HUDEP-2 (cell line): ENCODE measurements around the gene SMARCA1.
"Not testable (repeated sequence)": the region's sequence is repeated elsewhere in the genome, so short reads cannot be mapped to it uniquely, and the experiment has no call there.

Experiments used
- DNase-seq, 76 experiments: peaks; one replicate each; lab custom pipeline; 2025; ENCODE audit not compliant: unreplicated experiment in 76 of 76; lab: John Stamatoyannopoulos, UW

SMARCA1 gene, protein sequence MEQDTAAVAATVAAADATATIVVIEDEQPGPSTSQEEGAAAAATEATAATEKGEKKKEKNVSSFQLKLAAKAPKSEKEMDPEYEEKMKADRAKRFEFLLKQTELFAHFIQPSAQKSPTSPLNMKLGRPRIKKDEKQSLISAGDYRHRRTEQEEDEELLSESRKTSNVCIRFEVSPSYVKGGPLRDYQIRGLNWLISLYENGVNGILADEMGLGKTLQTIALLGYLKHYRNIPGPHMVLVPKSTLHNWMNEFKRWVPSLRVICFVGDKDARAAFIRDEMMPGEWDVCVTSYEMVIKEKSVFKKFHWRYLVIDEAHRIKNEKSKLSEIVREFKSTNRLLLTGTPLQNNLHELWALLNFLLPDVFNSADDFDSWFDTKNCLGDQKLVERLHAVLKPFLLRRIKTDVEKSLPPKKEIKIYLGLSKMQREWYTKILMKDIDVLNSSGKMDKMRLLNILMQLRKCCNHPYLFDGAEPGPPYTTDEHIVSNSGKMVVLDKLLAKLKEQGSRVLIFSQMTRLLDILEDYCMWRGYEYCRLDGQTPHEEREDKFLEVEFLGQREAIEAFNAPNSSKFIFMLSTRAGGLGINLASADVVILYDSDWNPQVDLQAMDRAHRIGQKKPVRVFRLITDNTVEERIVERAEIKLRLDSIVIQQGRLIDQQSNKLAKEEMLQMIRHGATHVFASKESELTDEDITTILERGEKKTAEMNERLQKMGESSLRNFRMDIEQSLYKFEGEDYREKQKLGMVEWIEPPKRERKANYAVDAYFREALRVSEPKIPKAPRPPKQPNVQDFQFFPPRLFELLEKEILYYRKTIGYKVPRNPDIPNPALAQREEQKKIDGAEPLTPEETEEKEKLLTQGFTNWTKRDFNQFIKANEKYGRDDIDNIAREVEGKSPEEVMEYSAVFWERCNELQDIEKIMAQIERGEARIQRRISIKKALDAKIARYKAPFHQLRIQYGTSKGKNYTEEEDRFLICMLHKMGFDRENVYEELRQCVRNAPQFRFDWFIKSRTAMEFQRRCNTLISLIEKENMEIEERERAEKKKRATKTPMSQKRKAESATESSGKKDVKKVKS

DNA sequence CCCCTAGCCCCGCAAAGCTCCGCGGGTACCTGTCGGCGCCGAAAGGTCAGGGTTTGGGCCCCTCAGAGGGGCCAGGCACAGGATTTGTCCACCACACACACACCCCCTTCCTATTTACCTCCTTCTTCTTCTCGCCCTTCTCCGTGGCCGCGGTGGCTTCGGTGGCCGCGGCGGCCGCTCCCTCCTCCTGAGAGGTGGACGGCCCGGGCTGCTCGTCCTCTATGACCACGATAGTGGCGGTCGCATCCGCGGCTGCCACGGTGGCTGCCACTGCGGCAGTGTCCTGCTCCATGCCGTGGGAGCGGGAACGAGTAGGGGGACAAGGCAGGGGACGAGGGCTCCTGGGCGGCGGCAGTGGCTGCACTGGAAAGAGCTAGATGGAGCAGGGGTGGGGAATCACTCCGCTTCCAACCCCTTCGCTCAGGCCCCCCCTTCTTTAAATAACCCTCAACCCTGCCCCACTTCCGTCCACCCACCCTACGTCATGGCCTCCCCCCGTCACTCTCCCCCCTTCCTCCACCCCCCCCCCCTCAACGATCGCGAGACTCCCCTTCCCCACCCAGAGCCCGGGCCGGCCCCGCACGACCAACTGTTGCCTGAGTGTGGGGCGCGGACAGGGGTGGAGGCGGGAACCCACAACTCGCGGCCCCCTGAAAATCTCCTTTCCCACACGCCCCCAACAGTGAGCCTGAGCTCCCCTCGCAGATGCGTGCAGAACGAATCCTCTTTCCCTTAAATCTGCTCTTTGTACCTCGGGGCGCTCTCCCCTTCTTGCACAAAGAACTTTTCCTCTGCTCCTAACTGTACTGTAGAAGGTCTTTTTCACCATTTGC, at the start of gene SMARCA1:
SMARCA1 (minus strand) TSS at position 412 of the 833 bp plus-strand sequence; CDS start at position 292, 120 bp downstream.
- no peak for DNase-seq

DNA sequence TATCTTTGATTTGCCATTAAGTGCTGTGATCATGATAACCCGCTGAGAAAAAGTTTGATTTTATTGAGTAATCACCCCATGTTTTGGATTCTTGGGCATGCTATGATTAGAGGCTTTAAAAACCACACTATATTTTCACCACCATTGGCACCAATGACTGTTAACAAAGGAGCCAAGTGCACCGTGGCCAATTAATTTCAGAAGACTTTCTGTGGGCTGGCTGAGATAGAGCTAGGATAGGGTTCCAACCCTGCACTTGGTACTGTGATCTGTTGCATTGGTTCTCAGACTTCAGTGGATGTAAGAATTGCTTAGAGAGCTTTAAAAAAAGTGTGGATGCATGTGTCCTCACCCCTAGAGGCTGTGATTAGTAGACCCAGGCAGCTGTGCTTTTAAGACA, 49.1 kb upstream of the SMARCA1 start:
- DNase-seq: no peak

DNA sequence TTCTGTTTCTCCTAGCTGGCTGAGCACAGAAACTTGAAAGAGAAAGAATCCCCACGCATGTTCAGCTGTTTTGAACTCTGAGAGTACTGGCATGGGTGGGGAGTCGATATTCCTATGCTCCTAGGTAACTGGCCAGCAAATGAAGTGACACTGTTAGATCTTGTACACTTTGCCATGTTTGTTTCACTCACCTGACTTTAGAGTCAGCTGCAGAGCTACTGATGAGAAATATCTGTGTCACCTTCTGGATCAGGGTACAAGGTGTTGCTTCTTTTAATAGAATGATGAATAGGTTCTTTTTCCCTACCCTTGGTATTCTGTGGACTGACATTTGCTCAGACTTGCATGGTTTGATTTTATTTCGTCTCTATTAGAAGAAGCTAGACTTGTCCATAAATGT, 45.1 kb upstream of the SMARCA1 start:
- DNase-seq: no peak

DNA sequence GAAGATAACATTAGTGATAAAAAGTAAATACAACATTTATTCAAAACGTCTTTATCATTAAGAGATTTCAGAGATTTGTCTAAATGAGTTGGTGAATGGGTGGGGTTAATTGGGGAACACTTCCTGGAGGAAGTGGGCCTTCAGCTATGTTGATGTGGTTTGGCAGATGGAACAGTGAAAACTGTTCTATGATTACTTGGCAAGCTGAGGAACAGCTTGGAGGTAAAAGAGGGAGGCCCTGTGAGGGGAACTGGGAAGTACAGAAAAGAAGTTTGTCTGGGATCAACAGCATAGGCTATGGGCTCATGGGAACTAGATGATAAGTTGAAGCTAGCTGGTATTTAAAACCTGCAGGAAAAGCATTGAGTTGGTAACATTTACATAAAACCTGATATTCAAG, 42.8 kb upstream of the SMARCA1 start:
- DNase-seq: no peak

DNA sequence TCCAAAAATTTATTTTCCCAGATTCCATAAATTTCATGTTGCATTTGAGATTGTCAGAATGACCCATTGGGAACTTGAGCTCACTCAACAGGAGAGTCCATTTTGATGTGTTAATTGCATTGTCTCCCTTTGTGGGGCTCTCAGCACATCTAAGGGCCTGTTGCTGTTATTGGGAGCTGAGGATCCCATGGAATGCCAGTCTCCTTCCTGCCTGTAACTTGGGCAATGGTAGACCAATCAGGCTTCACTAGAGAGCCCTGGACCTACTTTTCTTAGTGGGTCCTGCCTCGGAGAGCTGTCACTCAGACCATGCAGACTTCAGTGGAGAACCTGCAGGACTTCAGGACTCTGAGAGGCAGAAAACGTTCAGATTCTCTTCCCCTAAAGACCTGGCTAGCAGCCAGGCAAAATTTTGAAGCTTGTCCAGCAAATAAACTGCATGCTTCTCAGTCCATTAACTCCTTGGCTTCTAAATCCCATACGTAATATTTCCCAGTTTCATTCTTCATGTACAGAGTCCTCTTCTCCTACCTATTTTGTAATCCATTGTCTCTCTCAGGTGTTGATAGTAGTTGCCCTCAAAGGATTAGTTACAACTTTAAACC, 41.9 kb upstream of the SMARCA1 start:
- DNase-seq: no peak

DNA sequence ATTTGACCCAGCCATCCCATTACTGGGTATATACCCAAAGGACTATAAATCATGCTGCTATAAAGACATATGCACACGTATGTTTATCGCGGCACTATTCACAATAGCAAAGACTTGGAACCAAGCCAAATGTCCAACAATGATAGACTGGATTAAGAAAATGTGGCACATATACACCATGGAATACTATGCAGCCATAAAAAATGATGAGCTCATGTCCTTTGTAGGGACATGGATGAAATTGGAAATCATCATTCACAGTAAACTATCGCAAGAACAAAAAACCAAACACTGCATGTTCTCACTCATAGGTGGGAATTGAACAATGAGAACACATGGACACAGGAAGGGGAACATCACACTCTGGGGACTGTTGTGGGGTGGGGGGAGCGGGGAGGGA, 41.1 kb upstream of the SMARCA1 start:
- not testable (repeated sequence) for DNase-seq

DNA sequence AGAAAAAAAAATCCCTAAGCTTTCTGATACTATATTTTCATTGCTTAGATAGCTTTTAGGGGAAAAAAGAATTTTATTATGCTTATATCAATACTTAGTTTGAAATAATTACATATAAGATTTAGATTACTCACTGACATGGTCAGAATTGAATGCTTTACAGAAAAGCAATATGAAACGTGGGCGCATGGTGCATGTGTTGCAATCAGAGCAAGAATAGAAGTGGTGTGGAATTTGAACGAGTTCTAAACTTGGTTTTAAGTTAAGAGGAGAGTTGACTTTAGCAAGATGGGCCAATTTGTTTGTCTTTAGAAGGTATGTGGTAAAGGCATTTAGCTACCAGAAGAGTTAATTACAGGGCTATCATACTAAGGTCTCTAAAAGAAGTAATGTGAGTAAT, 38.2 kb upstream of the SMARCA1 start:
- DNase-seq: no peak

DNA sequence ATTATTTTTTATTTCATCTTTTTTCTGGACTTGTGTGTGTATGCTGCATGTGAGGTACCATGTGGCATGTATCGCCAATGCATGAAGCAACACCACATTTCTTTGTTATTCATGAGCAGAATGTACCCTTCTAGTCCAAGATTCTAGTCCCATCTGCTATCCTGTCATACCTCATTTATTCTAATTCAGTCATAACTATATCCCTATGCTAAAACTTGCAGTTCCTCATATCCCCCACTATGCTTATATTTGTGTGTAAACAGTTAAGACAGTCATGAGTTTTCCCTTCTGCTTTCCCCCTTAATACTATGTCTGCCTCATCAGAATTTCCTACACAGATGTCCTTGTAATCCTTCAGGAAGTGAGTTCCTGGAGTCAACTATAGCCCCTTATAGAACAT, 36.5 kb upstream of the SMARCA1 start:
- no peak for DNase-seq

DNA sequence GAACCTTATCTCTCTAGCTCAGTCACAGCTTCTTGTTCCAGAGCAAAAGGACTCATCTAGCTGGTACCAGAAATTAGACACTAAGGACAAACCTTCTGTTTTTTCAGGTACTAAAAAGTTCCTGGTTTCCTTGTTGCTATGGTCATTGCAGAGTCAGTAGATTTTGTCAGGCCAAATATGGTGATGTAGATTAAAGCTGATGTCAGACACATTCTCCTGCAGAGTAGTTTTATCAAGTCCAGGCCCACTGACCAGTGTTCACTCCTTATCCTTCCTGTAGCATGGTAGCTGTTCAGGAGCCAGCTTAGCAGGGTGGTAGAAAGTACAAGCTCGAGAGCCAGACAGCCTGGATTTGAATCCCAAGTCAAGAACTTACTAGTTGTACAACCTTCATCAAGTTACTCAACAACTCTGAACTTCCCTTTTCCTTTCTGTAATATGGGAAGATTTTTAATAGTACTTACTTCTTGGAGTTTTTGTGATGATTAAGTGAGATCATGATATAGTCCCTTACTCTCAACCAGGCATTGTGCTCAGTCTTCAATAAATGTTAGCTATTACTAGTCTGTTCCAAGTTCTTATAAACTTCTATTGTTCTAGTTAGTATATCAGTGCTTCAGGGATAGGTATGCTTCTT, 34.7 kb upstream of the SMARCA1 start:
- DNase-seq: no peak

DNA sequence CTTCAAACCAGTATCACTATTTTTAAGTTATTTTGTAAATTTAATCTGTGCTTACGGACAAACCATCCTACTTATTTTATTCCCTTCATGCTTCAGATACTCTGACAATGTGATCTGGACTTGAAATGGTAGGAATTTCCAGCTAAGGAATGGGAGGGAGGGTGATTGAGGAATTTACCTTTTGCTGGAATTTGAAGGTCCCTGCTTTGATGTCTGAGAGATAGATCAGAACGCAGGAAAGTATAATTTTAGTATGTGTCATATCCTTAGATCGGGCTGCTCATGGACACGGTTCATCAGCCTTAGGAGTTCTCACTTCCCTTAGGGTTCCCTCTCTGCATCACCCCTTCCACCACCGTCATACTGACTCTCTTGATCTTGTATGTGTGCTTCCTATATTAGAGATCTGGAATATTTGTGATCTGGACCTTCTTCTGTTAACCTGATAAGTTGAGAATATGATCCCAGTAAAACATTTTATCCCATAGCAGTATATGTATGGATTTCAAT, 33.6 kb upstream of the SMARCA1 start:
- DNase-seq: no peak

DNA sequence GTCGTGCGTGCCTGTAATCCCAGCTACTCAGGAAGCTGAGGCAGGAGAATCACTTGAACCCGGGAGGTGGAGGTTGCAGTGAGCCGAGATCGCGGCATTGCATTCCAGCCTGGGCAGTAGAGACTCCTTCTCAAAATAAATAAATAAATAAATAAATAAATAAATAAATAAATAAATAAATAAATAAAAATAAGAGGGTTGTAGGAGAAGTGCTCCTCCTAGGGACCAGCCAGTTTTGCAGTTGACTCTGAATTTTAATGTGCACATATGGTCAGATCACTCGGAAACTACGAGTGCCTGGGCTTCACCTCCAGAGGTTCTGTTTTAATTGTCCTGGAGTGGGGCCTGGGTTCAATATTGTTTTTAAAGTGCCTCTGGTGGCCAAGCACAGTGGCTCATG, 31.5 kb upstream of the SMARCA1 start:
- not testable (repeated sequence) for DNase-seq

DNA sequence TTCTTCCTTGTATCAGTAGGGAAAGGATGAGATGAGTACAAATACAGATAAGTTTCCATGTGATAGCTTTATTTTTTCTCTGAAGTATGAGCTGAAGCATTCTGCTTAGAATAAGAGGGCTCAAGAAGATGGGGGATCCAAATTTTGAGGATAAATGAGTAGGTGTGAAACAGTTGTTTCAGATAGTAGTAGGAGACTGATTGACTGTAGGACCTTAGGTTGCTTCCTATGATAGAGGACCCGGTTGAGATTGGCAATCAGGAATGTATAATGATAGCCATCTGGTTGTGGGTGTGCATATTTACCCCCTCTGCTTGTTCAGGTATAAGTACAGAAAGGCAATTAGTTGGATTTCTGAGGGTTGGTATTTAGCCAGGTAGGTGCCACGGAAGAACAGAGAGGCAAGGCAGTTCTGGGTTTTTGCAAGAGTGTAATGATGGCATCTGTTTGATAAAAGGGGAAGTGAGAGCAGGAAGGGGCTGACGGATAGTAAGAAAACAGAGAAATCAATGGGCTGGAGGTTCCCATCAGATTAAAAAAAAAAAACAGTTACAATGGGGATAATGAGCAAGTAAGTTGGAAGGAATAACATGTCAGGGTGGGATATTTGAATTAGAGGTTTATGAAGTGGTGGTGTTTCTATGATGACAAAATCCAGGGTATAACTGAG, 30.5 kb upstream of the SMARCA1 start:
- DNase-seq: no peak

DNA sequence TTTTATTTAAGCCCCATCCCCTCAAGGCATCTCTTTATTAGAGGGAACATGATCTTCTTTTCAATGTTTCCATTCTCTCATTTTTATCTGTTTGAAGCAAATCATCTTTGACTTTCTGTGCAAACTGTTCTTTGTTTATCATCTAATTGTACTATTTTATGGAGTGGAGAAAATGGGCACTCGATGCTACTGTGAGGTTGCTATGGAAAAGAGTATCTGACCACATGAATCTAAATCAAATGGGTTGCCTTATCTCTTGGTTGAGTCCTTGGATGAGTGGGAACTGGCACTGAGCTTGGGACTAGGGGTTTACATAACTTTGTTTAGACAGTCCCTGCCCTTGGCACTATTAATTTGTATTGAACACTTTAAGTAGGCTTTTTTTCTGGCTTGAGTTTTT, 25.8 kb upstream of the SMARCA1 start:
- no peak for DNase-seq

DNA sequence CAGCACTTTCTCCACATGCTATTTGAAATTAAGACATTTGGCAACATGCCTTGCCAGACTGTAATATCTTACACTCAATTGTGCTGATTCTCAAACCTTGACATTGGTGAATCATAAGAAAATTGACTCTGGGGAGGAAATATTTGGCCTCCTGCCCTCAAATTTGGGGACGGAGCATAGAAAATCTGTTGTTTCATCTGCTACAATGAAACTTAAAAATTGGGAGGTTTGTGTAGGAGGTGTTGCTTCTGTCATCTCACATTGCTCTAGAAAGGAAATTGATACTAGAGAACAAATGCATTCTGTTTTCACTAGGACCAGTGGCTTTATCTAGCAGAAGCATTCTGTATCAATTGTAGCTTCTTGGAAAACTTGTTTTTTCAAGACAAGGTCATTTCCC, 22.1 kb upstream of the SMARCA1 start:
- no peak for DNase-seq

DNA sequence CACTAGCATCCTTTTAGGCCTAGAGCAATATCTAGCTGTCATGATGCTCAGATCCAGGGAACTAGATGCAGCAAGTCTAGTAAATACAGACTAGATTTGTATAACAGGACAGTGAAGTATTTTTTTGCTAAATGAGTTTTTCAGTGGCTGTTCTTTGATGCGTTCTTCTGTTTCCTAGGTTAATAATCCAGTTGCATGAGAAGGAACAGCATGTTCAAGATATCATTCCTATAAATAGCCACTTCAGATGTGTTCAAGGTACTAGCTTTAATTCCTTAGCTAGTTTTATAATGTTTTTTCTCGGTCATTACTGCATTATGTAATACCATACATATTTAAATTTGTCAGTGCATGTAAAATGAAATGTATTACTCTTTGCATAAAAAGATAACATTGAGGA, 21.5 kb upstream of the SMARCA1 start:
- no peak for DNase-seq

DNA sequence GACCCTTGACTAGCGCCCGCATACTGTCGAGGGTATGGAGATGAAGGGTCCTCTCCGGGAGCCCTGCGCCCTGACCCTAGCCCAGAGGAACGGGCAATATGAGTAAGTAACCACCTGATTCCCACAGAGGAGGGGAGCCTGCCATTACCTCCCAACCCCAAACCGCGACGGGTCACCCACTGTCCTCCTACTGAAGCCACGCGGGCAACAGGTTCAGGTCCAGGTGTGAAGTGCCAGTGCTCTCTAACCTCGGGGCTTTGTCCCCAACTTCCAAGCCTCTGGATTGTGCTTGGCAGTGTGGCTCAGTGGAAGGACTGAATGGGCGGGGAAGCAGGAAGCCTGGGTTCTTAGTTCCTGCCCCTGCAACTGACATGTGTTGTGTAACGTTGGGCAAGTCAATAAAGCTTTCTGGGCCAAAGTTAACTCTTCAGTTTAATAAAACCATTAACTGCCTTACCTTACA, 17.5 kb upstream of the SMARCA1 start:
- DNase-seq: peak in 9 of 76 experiments; percentile 0 to 12 (median 0)

DNA sequence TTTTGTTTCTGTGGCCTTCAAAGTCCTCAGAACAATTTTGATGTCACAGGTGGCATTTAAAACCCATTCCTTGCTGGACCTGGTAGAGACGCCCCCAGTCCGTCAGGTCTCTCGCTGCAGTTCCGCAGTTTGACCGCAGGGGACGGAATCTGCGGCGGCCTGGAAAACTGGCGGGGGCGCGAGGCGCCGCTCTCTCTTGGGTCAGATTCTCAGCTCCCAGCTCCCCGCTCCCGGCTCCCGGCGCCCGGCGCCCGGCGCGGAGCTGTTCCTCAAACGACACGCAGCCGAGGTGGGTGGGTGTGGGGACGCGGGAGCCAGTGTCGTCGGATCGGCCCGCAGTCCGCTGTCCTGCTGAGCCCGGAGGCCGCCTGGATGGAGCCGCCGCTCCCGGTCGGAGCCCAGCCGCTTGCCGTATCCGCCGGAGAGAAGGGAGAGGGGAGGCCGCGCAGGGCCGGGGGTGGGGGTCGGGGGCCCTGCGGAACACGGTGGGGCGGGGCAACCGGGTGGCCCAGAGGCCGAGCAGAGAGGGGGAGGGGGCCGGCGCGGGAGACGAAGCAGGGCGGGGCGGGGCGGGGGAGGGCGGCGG, 16.9 kb upstream of the SMARCA1 start, which contains the start of gene OCRL:
OCRL (plus strand) TSS at position 192 of the 586 bp plus-strand sequence; CDS start at position 373, 181 bp downstream.
- peak in 67 of 76 experiments; percentile 0 to 68 (median 30) for DNase-seq
